NCI-H460 (cell line): ENCODE data around the gene RRM2. TPM values are rescaled to one million over a fixed set of nuclear protein-coding genes. Genes with fewer than 3 reads are reported as not detected.

Experiments
- DNase-seq: peaks from one replicate; pipeline ENCODE4 v3.0.0-alpha.2; 2016; ENCODE audit warnings: low read depth; ENCODE audit errors: extremely low read depth
- small RNA-seq, 2 experiments: library from RNA; depleted of rRNA; stranded (forward); fragments of <200 nt; gene quantifications; one replicate each; pipeline ENCODE3, GENCODE V24; 2014
- total RNA-seq: library from RNA; depleted of rRNA; stranded (reverse); fragments of >200 nt; shearing (Covaris generic); gene quantifications from 2 replicates; pipeline ENCODE4 v1.2.3, GENCODE V29; 2014; rRNA removed

The RRM2 gene
- total RNA-seq, 1 experiment from 2014 or later: 68.7 TPM

- no peak for DNase-seq
Measured at GRCh38 chr2:10168221-10168620, 45.7 kb downstream of the RRM2 start.

GRCh38 chr2:10169053-10169578 is 46.6 kb downstream of the RRM2 start:
- no peak for DNase-seq

GRCh38 chr2:10169581-10169980 is 47.0 kb downstream of the RRM2 start:
- DNase-seq: no peak

- no peak for DNase-seq
Measured at GRCh38 chr2:10170256-10170655, 47.7 kb downstream of the RRM2 start.

GRCh38 chr2:10171006-10171800 is 48.7 kb downstream of the RRM2 start:
- no peak for DNase-seq

GRCh38 chr2:10172033-10172871 is 49.7 kb downstream of the RRM2 start:
- DNase-seq: no peak

GRCh38 chr2:10173258-10174005 is 50.9 kb downstream of the RRM2 start:
- DNase-seq: no peak

- no peak for DNase-seq
Measured at GRCh38 chr2:10174173-10174572, 51.6 kb downstream of the RRM2 start.

GRCh38 chr2:10175441-10175840 is 52.9 kb downstream of the RRM2 start:
- DNase-seq: no peak

- DNase-seq: no peak
Measured at GRCh38 chr2:10178751-10179150, 56.2 kb downstream of the RRM2 start.

- no peak for DNase-seq
Measured at GRCh38 chr2:10179422-10179821, 56.9 kb downstream of the RRM2 start.

- DNase-seq: no peak
Measured at GRCh38 chr2:10180229-10180628, 57.7 kb downstream of the RRM2 start.

Small RNA genes lying within 50 kb of the gene (small RNA-seq; reads per million reads assigned to genes)
- gene RF00410: 0 reads per million in 2 experiments
- gene RF00568: 0 to 0.06 reads per million in 2 experiments

Other genes with a start within 250 kb of the RRM2 start
- gene GRHL1, start 171.0 kb upstream of the RRM2 start, total RNA-seq: 0.57 and 0.72 TPM in 2 replicates
- gene KLF11, start 79.2 kb upstream of the RRM2 start, total RNA-seq: 14.0 and 15.0 TPM in 2 replicates
- gene CYS1, start 42.3 kb upstream of the RRM2 start, total RNA-seq: 0.14 and 0.22 TPM in 2 replicates
- gene HPCAL1, start 180.2 kb downstream of the RRM2 start, total RNA-seq: 189 and 215 TPM in 2 replicates